ENCODE results near the gene SSB. TPM values are rescaled to one million over a fixed set of nuclear protein-coding genes. Genes with fewer than 3 reads are reported as not detected.
A peak's percentile ranks its signal among the peaks of the same experiment; 100 is the strongest.

The SSB gene
- total RNA-seq (10 to 100 TPM; 61.9 to 82.4 TPM), polyA plus RNA-seq (ENCODE audit: insufficient read length in 6 of 6) (100 to 1,000 TPM; 140 to 176 (median 157) TPM)
- long read RNA-seq, donor 1, transcript SSB-212 (2 exons, 392 nt), result minor isoform, 13 of 304 reads
- long read RNA-seq, donor 1, transcript SSB-206 (4 exons, 619 nt), result minor isoform, 11 of 304 reads
- long read RNA-seq, donor 1, transcript SSB-201 (12 exons, 1,709 nt), result major isoform, 36 of 304 reads
- long read RNA-seq, donor 1, partial matches to known transcripts, result 243 of 304 reads
- long read RNA-seq, donor 1, other reads (novel, unspliced or antisense), result 0 of 304 reads
- long read RNA-seq, donor 2, transcript SSB-206 (4 exons, 619 nt), result minor isoform, 8 of 422 reads
- long read RNA-seq, donor 2, transcript SSB-201 (12 exons, 1,709 nt), result minor isoform, 17 of 422 reads
- long read RNA-seq, donor 2, transcript SSB-212 (2 exons, 392 nt), result major isoform, 23 of 422 reads
- long read RNA-seq, donor 2, partial matches to known transcripts, result 313 of 422 reads
- long read RNA-seq, donor 2, other reads (novel, unspliced or antisense), result 56 of 422 reads
- long read RNA-seq, donor 3, transcript SSB-201 (12 exons, 1,709 nt), result major isoform, 45 of 174 reads
- long read RNA-seq, donor 3, transcript SSB-212 (2 exons, 392 nt), result minor isoform, 11 of 174 reads
- long read RNA-seq, donor 3, partial matches to known transcripts, result 113 of 174 reads
- long read RNA-seq, donor 3, other reads (novel, unspliced or antisense), result 0 of 174 reads
- long read RNA-seq, donor 4, transcript SSB-206 (4 exons, 619 nt), result major isoform, 5 of 91 reads
- long read RNA-seq, donor 4, transcript SSB-201 (12 exons, 1,709 nt), result major isoform, 5 of 91 reads
- long read RNA-seq, donor 4, partial matches to known transcripts, result 78 of 91 reads
- long read RNA-seq, donor 4, other reads (novel, unspliced or antisense), result 2 of 91 reads
- long read RNA-seq, donor 5, transcript SSB-201 (12 exons, 1,709 nt), result major isoform, 22 of 180 reads
- long read RNA-seq, donor 5, transcript SSB-212 (2 exons, 392 nt), result minor isoform, 11 of 180 reads
- long read RNA-seq, donor 5, transcript SSB-206 (4 exons, 619 nt), result minor isoform, 6 of 180 reads
- long read RNA-seq, donor 5, partial matches to known transcripts, result 140 of 180 reads
- long read RNA-seq, donor 5, other reads (novel, unspliced or antisense), result 0 of 180 reads
- long read RNA-seq, donor 6, transcript SSB-212 (2 exons, 392 nt), result major isoform, 41 of 313 reads
- long read RNA-seq, donor 6, transcript SSB-201 (12 exons, 1,709 nt), result minor isoform, 19 of 313 reads
- long read RNA-seq, donor 6, transcript SSB-206 (4 exons, 619 nt), result minor isoform, 12 of 313 reads
- long read RNA-seq, donor 6, partial matches to known transcripts, result 240 of 313 reads
- long read RNA-seq, donor 6, other reads (novel, unspliced or antisense), result 0 of 313 reads
- long read RNA-seq, donor 7, transcript SSB-201 (12 exons, 1,709 nt), result major isoform, 29 of 69 reads
- long read RNA-seq, donor 7, partial matches to known transcripts, result 35 of 69 reads
- long read RNA-seq, donor 7, other reads (novel, unspliced or antisense), result 0 of 69 reads
- long read RNA-seq, donor 8, transcript SSB-206 (4 exons, 619 nt), result minor isoform, 9 of 144 reads
- long read RNA-seq, donor 8, transcript SSB-212 (2 exons, 392 nt), result minor isoform, 5 of 144 reads
- long read RNA-seq, donor 8, transcript SSB-201 (12 exons, 1,709 nt), result major isoform, 37 of 144 reads
- long read RNA-seq, donor 8, partial matches to known transcripts, result 52 of 144 reads
- long read RNA-seq, donor 8, other reads (novel, unspliced or antisense), result 41 of 144 reads
- long read RNA-seq, donor 9, partial matches to known transcripts, result 0 of 2 reads
- long read RNA-seq, donor 9, other reads (novel, unspliced or antisense), result 0 of 2 reads
- long read RNA-seq, donor 10, partial matches to known transcripts, result 74 of 78 reads
- long read RNA-seq, donor 10, other reads (novel, unspliced or antisense), result 0 of 78 reads
- long read RNA-seq, donor 11, transcript SSB-201 (12 exons, 1,709 nt), result major isoform, 32 of 413 reads
- long read RNA-seq, donor 11, transcript SSB-212 (2 exons, 392 nt), result minor isoform, 23 of 413 reads
- long read RNA-seq, donor 11, partial matches to known transcripts, result 243 of 413 reads
- long read RNA-seq, donor 11, other reads (novel, unspliced or antisense), result 109 of 413 reads
- long read RNA-seq, donor 12, transcript SSB-206 (4 exons, 619 nt), result minor isoform, 7 of 127 reads
- long read RNA-seq, donor 12, transcript SSB-212 (2 exons, 392 nt), result minor isoform, 8 of 127 reads
- long read RNA-seq, donor 12, transcript SSB-201 (12 exons, 1,709 nt), result major isoform, 29 of 127 reads
- long read RNA-seq, donor 12, partial matches to known transcripts, result 82 of 127 reads
- long read RNA-seq, donor 12, other reads (novel, unspliced or antisense), result 0 of 127 reads

GRCh38 chr2:169798718-169799592, at the start of gene SSB:
Gene SSB (plus strand): TSS chr2:169798871. CDS start chr2:169800961, 2,090 bp downstream.
- intact Hi-C loops (cut with DNase I), result no loop called here

GRCh38 chr2:169752752-169753151, 45.9 kb upstream of the SSB start:
- Histone ChIP-seq H3K4me3 (no peak overlapping the region), H3K36me3 (no peaks in the 10 kb centered on the region), H3K27me3 (no peaks in the 10 kb centered on the region), H3K27ac (no peak overlapping the region), H3K4me1 (no peaks in the 10 kb centered on the region), H3K9me3 (no peaks in the 10 kb centered on the region)
- DNase-seq (no peak), ATAC-seq (no peak)
- no peak for TF ChIP-seq CTCF (IDR thresholded peaks at IDR 0.05)
- intact Hi-C loops (cut with DNase I), result no loop called here

More at GRCh38 chr2:169798718-169799592, at the start of gene SSB:
- H3K36me3 ChIP-seq, result peaks cover 0 to 21% of the 10 kb centered on the region in 2 donors
- no peaks in the 10 kb centered on the region for H3K9me3 ChIP-seq
- no peak for TF ChIP-seq CTCF (IDR thresholded peaks at IDR 0.05)
- peaks cover 0 to 23% of the 10 kb centered on the region in 2 donors for H3K4me1 ChIP-seq
- DNase-seq, result peak; percentile 89 to 98 (median 95)
- H3K4me3 ChIP-seq, result peak within 1 kb of the TSS; percentile 76 to 78
- H3K27ac ChIP-seq, result peak within 1 kb of the TSS; percentile 82 to 86
- H3K27me3 ChIP-seq, result no peaks in the 10 kb centered on the region
- peak; percentile 100 for ATAC-seq

- ATAC-seq, result no peak
- no peaks in the 10 kb centered on the region for H3K27me3 ChIP-seq
- no peak for TF ChIP-seq CTCF (IDR thresholded peaks at IDR 0.05)
Measured at GRCh38 chr2:169755083-169755870, 43.4 kb upstream of the SSB start.

More at GRCh38 chr2:169755083-169755870, 43.4 kb upstream of the SSB start:
- intact Hi-C loops (cut with DNase I), result no loop called here
- Histone ChIP-seq H3K36me3 (no peaks in the 10 kb centered on the region), H3K27ac (no peak overlapping the region), H3K9me3 (no peaks in the 10 kb centered on the region), H3K4me3 (no peak overlapping the region), H3K4me1 (no peaks in the 10 kb centered on the region)
- DNase-seq, result no peak

All from left lung (tissue), 14 donors.